Measurements from ENCODE around the gene KRTAP4-9.
"Not testable (repeated sequence)": the region's sequence is repeated elsewhere in the genome, so short reads cannot be mapped to it uniquely, and the experiment has no call there.

Gene KRTAP4-9

GRCh38 chr17:41133880-41134735, 28.9 kb downstream of the KRTAP4-9 start:
- DNase-seq = peak; percentile 30

- not testable (repeated sequence) for DNase-seq
Observed at GRCh38 chr17:41139865-41140264, 34.7 kb downstream of the KRTAP4-9 start.

GRCh38 chr17:41140360-41141131, 35.4 kb downstream of the KRTAP4-9 start, which contains the start of gene KRTAP4-6:
TSS of gene KRTAP4-6 (minus strand) at chr17:41140544. CDS start at chr17:41140487, 57 bp downstream.
- peak; percentile 96 for DNase-seq

- no peak for DNase-seq
Observed at GRCh38 chr17:41141361-41141760, 36.2 kb downstream of the KRTAP4-9 start.

GRCh38 chr17:41144846-41145245, 39.7 kb downstream of the KRTAP4-9 start:
- no peak for DNase-seq

- DNase-seq = no peak
Observed at GRCh38 chr17:41145261-41145660, 40.1 kb downstream of the KRTAP4-9 start.

- DNase-seq = no peak
Observed at GRCh38 chr17:41147531-41148204, 42.5 kb downstream of the KRTAP4-9 start.

GRCh38 chr17:41148971-41149651, 43.9 kb downstream of the KRTAP4-9 start:
- DNase-seq = not testable (repeated sequence)

- no peak for DNase-seq
Observed at GRCh38 chr17:41149652-41149985, 44.4 kb downstream of the KRTAP4-9 start, which contains the start of gene KRTAP4-5. TSS of gene KRTAP4-5 (minus strand) at chr17:41149825. CDS start at chr17:41149767, 58 bp downstream.

- no peak for DNase-seq
Observed at GRCh38 chr17:41150026-41150425, 44.8 kb downstream of the KRTAP4-9 start.

GRCh38 chr17:41151525-41151924, 46.3 kb downstream of the KRTAP4-9 start:
- DNase-seq = no peak

- DNase-seq = no peak
Observed at GRCh38 chr17:41153856-41154255, 48.7 kb downstream of the KRTAP4-9 start.
